Esophagus muscularis mucosa (tissue), 3 donors: Measurements from ENCODE around the gene ZNF598.

Source experiments
- CTCF ChIP-seq, 3 experiments: fragments of 200-600 bp in 2 of 3; fragments of 450-650 bp in 1 of 3; sonication (generic) in 2 of 3; IDR thresholded peaks; one replicate each; pipeline ENCODE4 v1.5.1; 2017 to 2019; ENCODE audit warnings: antibody characterized with exemption in 3 of 3, mild to moderate bottlenecking in 2 of 3, moderate library complexity in 1 of 3
- POLR2AphosphoS5 ChIP-seq, 2 donors: sonication (generic); formaldehyde crosslinking; IDR thresholded peaks; one replicate each; pipeline ENCODE4 v1.6.1; 2017; ENCODE audit warnings: antibody characterized with exemption in 2 of 2

- TF ChIP-seq CTCF (IDR thresholded peaks at IDR 0.05) (no peak), POLR2AphosphoS5 (IDR thresholded peaks at IDR 0.05) (no peak)
Measured at GRCh38 chr16:2024032-2024420, 14.4 kb upstream of the ZNF598 start.
